SK-N-MC (cell line): ENCODE results near the gene TYMS.

Experiments used
- DNase-seq: peaks from one replicate; pipeline ENCODE4 v3.0.0-alpha.2; 2011; ENCODE audit warnings: low read depth, low spot score
- H3K27ac ChIP-seq: fragments of 200-600 bp; sonication (generic); 2 replicates; pipeline ENCODE4 v1.5.1; 2016; ENCODE audit warnings: mixed run types
- H3K36me3 ChIP-seq: fragments of 200-600 bp; sonication (generic); 2 replicates; pipeline ENCODE4 v1.6.1; 2017; ENCODE audit warnings: antibody characterized with exemption, low read length, mixed read lengths; ENCODE audit not compliant: insufficient read depth
- H3K4me3 ChIP-seq: fragments of 200-600 bp; sonication (generic); 2 replicates; pipeline ENCODE4 v1.5.1; 2016
- H3K9ac ChIP-seq: fragments of 200-600 bp; sonication (generic); 2 replicates; pipeline ENCODE4 v1.8.0; 2017; ENCODE audit warnings: mixed run types, mixed read lengths; ENCODE audit not compliant: insufficient read length
- H3K9me3 ChIP-seq: fragments of 200-600 bp; sonication (generic); 2 replicates; pipeline ENCODE4 v1.6.1; 2017; ENCODE audit warnings: low read depth, mild to moderate bottlenecking, antibody characterized with exemption, low read length, moderate library complexity, mixed read lengths
- EZH2 ChIP-seq: fragments of 200-600 bp; sonication (generic); IDR thresholded peaks from one replicate; pipeline ENCODE4 v1.6.1; 2017; ENCODE audit warnings: antibody characterized with exemption
- FOXP2 ChIP-seq: optimal IDR thresholded peaks from 2 replicates; pipeline ENCODE3; 2011; ENCODE audit warnings: mild to moderate bottlenecking, moderate library complexity; ENCODE audit not compliant: insufficient read depth; ENCODE audit errors: extremely low read length, control extremely low read depth
- POLR2AphosphoS5 ChIP-seq: IDR thresholded peaks from 2 replicates; pipeline ENCODE4 v1.6.1; 2012; ENCODE audit warnings: mild to moderate bottlenecking, low read depth, low read length, borderline replicate concordance

Gene TYMS

DNA sequence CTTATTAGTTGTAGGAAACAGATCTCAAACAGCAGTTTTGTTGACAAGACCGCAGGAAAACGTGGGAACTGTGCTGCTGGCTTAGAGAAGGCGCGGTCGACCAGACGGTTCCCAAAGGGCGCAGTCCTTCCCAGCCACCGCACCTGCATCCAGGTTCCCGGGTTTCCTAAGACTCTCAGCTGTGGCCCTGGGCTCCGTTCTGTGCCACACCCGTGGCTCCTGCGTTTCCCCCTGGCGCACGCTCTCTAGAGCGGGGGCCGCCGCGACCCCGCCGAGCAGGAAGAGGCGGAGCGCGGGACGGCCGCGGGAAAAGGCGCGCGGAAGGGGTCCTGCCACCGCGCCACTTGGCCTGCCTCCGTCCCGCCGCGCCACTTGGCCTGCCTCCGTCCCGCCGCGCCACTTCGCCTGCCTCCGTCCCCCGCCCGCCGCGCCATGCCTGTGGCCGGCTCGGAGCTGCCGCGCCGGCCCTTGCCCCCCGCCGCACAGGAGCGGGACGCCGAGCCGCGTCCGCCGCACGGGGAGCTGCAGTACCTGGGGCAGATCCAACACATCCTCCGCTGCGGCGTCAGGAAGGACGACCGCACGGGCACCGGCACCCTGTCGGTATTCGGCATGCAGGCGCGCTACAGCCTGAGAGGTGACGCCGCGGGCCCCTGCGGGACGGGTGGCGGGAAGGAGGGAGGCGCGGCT is at the start of gene TYMS:
Gene TYMS (plus strand): TSS at position 343 of the 690 bp plus-strand sequence. CDS start 90 bp downstream, at position 433.
- Histone ChIP-seq H3K9ac (peak within 1 kb of the TSS; percentile 87), H3K36me3 (peaks cover 37% of the 10 kb centered on the region), H3K9me3 (0 out of 2 replicates have a peak, but pooled peaks cover 3% of the 10 kb centered on the region), H3K4me3 (peak within 1 kb of the TSS; percentile 94), H3K27ac (peak within 1 kb of the TSS; percentile 81)
- TF ChIP-seq POLR2AphosphoS5 (peak; percentile 86), FOXP2 (no peak)
- DNase-seq, result no peak

DNA sequence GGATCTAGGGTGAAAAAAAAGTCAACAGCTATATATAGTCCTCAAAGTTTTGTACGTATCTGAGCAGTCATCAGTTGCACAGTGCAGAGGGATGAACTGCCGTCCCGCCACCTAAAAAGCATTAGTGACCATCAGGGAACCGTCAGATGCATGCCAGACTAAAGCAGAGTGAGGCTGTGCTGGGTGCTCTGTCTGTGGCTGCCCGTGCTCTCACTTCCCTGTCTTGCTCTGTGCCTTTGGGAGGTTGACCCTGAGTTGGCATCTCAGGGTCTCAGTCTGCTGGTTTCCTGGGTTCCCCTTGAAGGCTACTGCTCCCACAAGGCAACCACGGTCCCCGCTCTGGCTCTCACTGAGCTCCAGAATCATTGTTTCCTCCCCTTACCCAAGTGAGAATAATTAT is 49.5 kb upstream of the TYMS start:
- no peak overlapping the region for H3K4me3 ChIP-seq
- no peak for DNase-seq
- no peaks in the 10 kb centered on the region for H3K36me3 ChIP-seq
- no peaks in the 10 kb centered on the region for H3K9me3 ChIP-seq
- no peak overlapping the region for H3K9ac ChIP-seq
- TF ChIP-seq EZH2, result no peak
- TF ChIP-seq POLR2AphosphoS5, result no peak
- no peak for TF ChIP-seq FOXP2
- no peak overlapping the region for H3K27ac ChIP-seq

DNA sequence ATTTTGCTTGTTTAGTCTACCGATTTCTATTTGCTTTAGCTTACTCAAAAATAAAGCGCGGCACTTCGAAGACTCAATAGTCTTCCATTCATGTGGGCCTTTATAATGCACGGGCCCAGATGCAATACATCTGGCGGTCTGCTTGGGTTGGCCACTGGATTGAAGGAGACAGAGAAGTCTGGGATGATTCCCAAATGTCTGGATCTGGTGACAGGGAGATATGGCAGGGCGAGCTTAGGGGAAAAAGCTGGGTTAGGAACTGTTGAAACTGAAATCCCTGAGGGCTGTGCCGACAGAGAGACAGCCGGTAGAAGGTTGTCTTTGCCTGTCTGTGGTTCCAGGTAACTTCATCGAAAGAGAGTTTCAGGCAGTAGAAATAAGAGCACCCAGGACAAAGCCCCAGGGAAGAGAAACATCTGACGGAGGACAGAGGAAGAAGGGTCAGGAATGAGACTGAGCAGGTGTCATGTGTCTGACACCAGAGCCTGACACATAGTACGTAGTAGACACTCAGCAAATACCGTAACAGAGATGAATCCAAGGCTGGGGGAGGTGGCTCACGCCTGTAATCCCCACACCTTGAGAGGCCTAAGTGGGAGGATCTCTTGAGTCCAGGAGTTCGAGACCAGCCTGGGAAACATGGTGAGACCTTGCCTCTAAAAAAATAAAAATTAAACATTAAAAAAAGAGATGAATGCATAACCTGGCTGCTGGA is 47.1 kb upstream of the TYMS start:
- TF ChIP-seq POLR2AphosphoS5 (no peak), EZH2 (no peak), FOXP2 (no peak)
- no peaks in the 10 kb centered on the region for H3K9me3 ChIP-seq
- DNase-seq, result no peak
- no peaks in the 10 kb centered on the region for H3K36me3 ChIP-seq
- no peak overlapping the region for H3K4me3 ChIP-seq
- no peak overlapping the region for H3K27ac ChIP-seq
- no peak overlapping the region for H3K9ac ChIP-seq

DNA sequence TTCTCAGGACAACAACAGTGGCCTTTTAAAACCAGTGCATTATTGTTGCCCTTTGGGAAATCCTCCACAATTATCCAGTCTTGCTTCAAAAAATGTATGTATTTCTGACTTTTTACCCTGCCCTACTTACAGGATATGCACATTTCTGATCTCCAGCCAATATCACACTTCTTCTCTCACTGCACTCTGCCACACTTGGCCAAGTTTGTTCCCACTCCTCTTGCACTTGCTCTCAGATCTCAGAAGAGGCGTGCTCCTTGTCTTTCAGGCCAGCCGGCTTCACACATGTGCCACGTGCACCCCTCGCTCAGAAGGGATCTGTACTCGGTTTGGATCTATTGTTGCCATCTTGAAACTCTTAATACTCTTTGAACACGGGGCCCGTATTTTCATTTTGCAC is 45.3 kb upstream of the TYMS start:
- Histone ChIP-seq H3K9ac (no peak overlapping the region), H3K36me3 (no peaks in the 10 kb centered on the region), H3K9me3 (no peaks in the 10 kb centered on the region), H3K4me3 (no peak overlapping the region), H3K27ac (no peak overlapping the region)
- TF ChIP-seq POLR2AphosphoS5, result no peak
- TF ChIP-seq FOXP2, result no peak
- TF ChIP-seq EZH2, result no peak
- DNase-seq, result no peak

DNA sequence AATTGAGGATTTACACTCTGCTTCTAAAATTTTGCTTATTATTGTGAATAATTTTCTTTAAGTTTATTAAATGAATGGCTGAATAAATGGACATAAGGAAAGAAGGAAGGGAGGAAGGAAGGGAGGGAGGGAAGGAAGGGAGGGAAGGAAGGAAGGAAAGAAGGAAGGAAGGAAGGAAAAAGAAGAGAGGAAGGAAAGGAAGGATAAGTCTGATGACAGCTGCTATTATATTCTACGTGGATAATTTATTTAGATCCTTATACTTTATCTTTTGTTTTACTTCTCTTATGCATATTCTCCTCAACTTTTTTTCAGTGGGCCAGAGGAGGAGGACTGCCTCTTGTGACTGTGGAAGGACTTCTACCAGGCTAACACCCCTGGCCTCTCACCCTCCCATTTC is 43.3 kb upstream of the TYMS start:
- H3K36me3 ChIP-seq, result no peaks in the 10 kb centered on the region
- no peak overlapping the region for H3K9ac ChIP-seq
- no peaks in the 10 kb centered on the region for H3K9me3 ChIP-seq
- no peak for DNase-seq
- H3K27ac ChIP-seq, result no peak overlapping the region
- no peak for TF ChIP-seq EZH2
- no peak for TF ChIP-seq FOXP2
- no peak overlapping the region for H3K4me3 ChIP-seq

DNA sequence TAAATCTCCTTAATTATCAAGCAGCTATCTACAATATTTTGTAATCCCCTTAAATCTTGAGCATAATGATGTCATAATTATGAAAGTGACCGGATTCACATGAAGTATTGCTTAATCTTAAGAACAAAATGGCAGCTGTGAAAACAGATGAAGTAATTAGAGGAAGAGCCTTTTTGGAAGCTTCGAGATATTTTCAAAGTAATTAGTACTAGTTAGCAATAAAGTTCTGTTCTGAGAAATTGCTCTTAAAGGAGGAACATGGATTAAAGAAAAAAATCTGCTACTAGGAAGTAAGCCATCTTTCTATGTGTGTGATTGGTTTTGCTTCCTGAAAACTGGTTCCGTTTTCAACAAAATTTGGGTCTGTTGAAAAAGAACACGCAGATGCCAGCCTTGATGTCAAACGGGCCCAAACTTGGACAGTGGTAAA is 42.3 kb upstream of the TYMS start:
- no peak for DNase-seq
- Histone ChIP-seq H3K27ac (no peak overlapping the region), H3K9ac (no peak overlapping the region), H3K4me3 (no peak overlapping the region), H3K9me3 (no peaks in the 10 kb centered on the region), H3K36me3 (no peaks in the 10 kb centered on the region)
- TF ChIP-seq POLR2AphosphoS5 (no peak), EZH2 (no peak), FOXP2 (no peak)

DNA sequence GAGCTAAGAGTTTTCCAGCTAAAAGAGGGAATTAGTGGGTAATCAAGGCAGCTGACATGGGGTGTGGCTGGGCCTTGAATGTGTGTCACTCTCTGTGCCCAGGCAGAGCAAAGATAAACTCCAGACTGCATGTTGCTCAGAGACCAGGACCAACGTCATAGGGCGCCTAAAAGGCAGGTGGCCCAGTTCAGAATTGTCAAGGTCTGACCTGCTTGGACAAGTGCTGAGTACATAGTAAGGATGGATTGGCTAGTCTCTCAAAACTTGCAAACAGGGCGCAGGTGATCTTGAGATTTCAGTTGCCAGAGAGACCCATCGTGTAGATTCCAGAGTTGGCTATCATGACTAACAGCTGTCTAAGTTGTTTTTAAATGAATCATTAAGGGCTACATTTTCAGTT is 41.7 kb upstream of the TYMS start:
- Histone ChIP-seq H3K9me3 (no peaks in the 10 kb centered on the region), H3K4me3 (no peak overlapping the region), H3K36me3 (no peaks in the 10 kb centered on the region), H3K27ac (no peak overlapping the region; the same call in 1 of the 2 replicates), H3K9ac (no peak overlapping the region)
- DNase-seq, result no peak
- TF ChIP-seq POLR2AphosphoS5 (no peak), EZH2 (no peak), FOXP2 (no peak)

DNA sequence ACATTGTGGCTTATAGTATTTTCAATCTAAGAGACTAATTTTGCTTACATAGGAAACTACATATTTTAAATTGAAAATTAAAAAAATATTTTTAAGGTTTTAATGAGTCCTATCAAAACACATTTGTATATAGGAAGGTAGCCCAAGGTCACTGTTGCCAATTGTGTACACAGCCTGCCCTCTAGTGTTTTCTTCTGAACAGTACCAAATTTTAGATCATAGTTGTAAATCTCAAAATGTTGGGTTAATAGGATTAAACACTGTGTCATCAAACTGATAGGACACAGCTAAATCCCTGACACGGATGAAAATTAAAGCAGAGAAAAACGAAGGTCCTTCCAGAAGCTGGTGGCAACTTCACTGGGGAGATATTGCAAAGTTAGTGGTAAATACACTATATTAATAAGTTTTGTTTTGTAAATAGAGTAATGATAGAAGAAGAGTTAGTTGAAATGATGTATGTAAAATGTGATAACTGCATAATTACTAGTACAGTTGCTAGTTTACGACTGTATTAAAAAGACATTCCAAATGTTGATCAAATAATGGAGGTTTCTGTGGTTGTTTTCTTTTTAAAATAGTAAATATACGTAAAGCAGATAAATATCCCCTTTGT is 41.0 kb upstream of the TYMS start:
- Histone ChIP-seq H3K9ac (no peak overlapping the region), H3K9me3 (no peaks in the 10 kb centered on the region), H3K4me3 (no peak overlapping the region), H3K27ac (no peak overlapping the region; the same call in 1 of the 2 replicates), H3K36me3 (no peaks in the 10 kb centered on the region)
- TF ChIP-seq EZH2 (no peak), POLR2AphosphoS5 (no peak), FOXP2 (no peak)
- DNase-seq, result no peak
